GM18526 (cell line): ENCODE measurements around the gene PEMT.

ENCODE experiments used
- POLR2A ChIP-seq: IDR thresholded peaks from 3 replicates; pipeline ENCODE4 v1.6.1; 2011; ENCODE audit not compliant: insufficient read length; ENCODE audit errors: extremely low read depth

PEMT gene

GRCh38 chr17:17518014-17518413 lies 73.5 kb downstream of the PEMT start:
- TF ChIP-seq POLR2A, result no peak

- TF ChIP-seq POLR2A, result no peak
These were observed 74.4 kb downstream of the PEMT start for GRCh38 chr17:17516941-17517720.

GRCh38 chr17:17515934-17516930 lies 75.3 kb downstream of the PEMT start:
- no peak for TF ChIP-seq POLR2A

- no peak for TF ChIP-seq POLR2A
These were observed 76.2 kb downstream of the PEMT start for GRCh38 chr17:17514993-17515933.

GRCh38 chr17:17514361-17514992 lies 77.0 kb downstream of the PEMT start:
- no peak for TF ChIP-seq POLR2A

GRCh38 chr17:17513626-17514025 lies 77.9 kb downstream of the PEMT start:
- TF ChIP-seq POLR2A, result no peak

GRCh38 chr17:17512866-17513265 lies 78.6 kb downstream of the PEMT start:
- no peak for TF ChIP-seq POLR2A

- TF ChIP-seq POLR2A, result no peak
These were observed 79.3 kb downstream of the PEMT start for GRCh38 chr17:17511881-17512858.

GRCh38 chr17:17511293-17511741 lies 80.2 kb downstream of the PEMT start:
- TF ChIP-seq POLR2A, result no peak

GRCh38 chr17:17510456-17511292 lies 80.8 kb downstream of the PEMT start:
- TF ChIP-seq POLR2A, result no peak

- TF ChIP-seq POLR2A, result no peak
These were observed 81.7 kb downstream of the PEMT start for GRCh38 chr17:17509601-17510425.
